ENCODE data around the gene MRAP2.
"Not testable (repeated sequence)": the region's sequence is repeated elsewhere in the genome, so short reads cannot be mapped to it uniquely, and the experiment has no call there.

The MRAP2 gene

DNA sequence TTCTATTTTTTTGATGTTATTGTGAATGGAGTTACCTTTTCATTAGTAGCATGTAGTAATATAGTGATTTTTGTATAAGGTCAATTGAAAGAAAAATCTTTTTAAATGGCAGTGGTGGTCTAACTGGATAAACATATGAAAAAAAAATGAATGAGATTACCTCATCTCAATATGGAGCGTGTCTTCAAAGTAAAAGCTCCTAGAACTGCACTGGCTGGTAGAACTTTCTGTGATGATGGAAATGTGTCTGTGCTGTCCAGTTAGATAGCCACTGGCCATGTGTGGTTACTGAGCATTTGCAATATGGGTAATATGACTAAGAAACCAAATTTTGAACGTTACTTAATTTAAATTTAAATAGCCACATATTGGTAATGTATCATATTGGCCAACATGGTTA lies 44.1 kb downstream of the MRAP2 start:
- no peak for DNase-seq (ENCODE audit: low spot score)

DNA sequence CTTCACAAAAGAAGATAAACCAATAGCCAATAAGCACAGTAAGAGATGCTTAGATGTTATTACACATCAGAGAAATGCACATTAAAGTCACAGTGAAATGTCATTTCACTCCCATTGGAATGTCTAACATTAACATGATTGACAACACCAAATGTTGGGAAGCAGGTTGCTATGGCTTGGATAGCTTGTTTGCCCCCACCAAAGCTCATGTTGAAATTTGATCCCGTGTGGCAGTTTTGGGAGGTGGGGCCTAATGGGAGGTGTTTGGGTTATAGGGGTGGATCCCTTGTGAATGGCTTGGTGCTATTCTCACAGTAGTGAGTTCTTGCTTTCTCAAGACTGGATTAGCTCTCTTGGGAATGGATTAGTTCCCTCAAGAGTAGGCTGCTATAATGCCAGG lies 44.8 kb downstream of the MRAP2 start:
- no peak for DNase-seq (ENCODE audit: low spot score)

DNA sequence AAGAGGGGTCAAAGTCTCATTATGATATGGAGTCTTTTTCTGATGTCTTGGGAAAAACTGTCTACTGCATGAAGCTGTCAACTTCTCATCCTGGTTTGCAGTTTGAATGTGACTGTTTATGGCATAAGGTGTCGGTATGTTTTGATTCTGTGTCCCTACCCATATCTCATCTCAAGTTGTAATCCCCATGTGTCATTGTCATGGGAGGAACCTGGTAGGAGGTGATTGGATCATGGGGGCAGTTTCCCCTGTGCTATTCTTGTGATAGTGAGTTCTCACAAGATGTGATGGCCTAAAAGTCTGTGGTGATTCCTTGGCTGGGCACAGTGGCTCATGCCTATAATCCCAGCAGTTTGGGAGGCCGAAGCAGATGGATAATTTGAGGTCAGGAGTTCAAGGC lies 47.6 kb downstream of the MRAP2 start:
- DNase-seq (ENCODE audit: low spot score): no peak

DNA sequence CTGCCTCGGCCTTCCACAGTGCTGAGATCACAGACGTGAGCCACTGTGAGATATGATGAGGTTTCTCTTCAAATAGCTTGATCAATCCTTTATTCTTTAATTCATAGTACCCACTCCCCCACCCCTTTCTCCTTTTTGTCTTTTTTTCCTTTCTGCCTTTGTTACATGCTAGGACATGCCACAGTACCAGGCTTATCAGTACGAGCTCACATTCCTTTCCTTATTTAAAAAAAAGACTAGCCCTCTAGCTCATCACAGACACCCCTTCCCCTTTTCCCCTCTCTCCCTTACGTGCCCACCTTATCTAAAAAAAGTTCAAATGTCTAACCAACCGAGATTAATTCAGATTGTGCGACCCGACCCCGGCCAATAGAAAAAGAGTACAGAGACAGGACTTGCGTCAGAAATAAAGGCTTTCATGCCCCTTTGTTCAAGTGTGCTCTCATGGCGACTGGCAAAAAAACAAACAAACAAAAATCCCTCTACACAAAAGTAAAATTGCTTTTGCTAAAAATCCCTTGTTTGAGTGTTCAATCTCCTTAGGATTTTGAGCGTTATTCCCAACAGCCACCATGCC lies 49.2 kb downstream of the MRAP2 start:
- no peak for DNase-seq (ENCODE audit: low spot score)

DNA sequence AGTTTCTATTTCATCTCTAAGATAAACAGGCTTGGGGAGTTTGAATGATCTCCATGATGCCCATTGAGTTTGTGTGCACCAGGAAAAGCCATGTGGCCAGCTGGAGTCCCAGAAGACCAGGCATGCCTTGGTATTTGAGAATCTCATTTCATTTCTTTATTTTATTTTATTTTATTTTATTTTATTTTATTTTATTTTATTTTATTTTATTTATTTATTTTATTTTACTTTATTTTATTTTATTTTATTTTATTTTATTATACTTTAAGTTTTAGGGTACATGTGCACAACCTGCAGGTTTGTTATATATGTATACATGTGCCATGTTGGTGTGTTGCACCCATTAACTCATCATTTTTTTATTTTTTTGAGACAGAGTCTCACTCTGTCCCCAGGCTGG lies 51.1 kb downstream of the MRAP2 start:
- not testable (repeated sequence) for DNase-seq (ENCODE audit: low spot score)

DNA sequence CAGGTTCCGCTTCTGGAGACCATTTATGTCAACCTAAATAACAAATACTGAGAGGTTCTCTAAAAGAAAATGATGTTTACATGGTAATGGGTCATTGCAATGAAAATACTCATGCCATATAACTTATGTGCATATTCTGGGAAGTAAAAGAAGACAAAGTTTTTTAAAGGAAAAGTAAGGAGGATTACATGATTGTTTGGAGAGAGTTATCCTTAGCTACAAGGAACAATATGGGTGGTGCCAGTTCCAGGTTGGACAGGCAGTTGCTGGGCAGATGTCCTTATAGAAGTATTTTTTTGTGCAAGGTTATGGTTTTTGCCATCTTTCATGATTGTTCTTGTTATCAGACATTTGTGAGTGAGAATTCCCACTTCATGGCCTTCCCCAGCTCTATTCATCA lies 52.5 kb downstream of the MRAP2 start:
- no peak for DNase-seq (ENCODE audit: low spot score)

DNA sequence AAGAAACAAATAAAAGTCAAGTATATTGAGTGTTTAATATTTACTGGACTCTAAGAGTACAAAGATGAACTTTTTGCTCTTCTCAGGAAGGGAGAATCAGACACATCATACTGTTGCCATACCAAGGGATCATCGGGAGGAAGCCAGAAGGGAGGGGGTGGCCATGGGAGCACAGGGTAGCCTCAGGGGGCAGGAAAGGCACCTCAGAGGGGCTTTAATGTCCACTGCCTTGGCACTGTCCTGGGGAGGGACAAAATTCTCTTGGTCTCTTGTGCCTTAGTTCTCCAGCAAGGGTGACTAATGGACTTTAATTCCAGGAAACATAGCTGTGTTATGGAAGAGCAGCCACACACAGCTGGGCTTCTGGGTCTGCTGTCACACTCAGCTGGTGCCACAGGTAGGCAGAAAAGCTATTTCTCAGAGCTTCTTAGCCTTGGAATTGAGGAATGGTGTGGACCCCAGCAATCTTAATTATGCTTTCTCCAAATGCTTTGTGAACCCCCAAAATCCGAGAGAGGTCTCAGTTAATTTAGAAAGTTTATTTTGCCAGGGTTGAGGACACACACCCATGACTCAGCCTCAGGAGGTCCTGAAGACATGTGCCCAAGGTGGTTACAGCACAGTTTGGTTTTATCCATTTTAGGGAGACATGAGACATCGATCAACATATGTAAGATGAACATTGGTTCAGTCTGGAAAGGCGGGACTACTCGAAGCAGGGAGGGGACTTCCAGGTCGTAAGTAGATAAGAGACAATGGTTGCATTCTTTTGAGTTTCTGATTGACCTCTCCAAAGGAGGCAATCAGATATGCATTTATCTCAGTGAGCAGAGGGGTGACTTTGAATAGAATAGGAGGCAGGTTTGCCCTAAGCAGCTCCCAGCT lies 53.2 kb downstream of the MRAP2 start:
- no peak for DNase-seq (ENCODE audit: low spot score)

DNA sequence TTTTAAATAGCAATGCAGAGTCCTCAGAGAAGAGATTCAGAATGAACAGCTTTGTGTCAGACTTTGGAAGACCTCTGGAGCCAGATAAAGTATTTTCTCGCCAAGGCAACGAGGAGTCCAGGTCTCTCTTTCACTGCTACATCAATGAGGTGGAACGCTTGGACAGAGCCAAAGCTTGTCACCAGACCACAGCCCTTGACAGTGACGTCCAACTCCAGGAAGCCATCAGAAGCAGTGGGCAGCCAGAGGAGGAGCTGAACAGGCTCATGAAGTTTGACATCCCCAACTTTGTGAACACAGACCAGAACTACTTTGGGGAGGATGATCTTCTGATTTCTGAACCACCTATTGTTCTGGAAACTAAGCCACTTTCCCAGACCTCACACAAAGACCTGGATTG lies 55.5 kb downstream of the MRAP2 start:
- no peak for DNase-seq (ENCODE audit: low spot score)

DNA sequence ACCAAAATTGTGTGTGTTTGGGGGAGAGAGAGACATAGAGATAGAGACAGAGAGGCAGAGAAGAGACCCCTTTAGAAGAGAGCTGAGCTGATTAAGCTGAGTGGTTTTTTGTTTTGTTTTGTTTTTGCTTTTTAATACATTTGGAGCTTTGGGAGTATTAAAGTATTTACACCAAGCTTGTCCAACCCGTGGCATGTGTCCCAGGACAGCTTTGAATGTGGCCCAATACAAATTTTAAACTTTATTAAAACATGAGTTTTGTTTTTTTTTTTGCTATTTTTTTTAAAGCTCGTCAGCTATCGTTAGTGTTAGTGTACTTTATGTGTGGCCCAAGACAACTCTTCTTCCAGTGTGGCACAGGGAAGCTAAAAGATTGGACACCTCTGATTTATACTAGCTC lies 56.0 kb downstream of the MRAP2 start:
- no peak for DNase-seq (ENCODE audit: low spot score)

DNA sequence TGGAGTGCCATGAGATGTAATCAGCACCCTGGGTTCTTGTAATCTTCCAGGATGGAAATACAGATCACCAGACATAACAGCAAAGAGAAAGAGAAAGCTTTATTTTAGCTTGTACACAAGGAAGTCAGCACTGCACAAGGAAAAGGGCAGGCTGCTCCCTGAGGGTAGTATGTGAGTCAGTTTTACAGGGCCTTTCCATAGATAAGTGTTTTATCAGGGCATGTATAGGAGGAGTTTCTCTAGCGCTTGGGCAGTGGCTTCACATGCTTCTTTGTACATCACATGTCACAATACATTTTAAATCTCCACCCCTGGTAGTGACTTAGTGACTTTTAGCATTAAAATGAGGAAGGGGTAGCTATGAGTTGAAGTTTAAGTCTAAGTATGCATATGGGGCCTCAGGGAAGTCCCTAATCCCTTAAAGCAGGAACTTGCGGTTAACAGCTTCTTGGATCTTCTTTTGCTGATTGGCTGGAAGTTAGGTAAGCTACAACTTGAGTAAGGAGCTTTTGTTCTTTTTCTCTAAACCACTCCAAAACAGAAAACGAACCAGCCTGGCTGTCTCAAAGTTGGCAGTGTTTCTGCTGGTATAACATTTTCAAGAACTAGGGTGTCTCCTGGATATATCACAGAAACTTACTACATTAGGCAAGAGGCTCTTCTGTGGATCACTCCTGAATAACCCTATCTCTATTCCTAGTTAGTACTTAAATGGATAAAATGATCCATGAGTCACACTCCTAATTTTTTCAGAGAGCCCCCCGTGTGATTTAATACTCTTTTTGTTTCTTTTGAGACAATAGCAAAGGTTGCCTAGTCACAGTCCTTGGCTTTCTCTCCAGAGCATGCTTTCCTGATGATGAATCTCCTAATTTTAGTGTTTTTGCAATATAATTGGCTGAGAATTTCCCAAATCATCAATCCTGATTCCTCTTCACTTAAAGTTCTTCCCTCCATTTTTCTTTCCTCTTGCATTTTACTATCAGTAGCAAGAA lies 60.2 kb downstream of the MRAP2 start:
- DNase-seq (ENCODE audit: low spot score): no peak

DNA sequence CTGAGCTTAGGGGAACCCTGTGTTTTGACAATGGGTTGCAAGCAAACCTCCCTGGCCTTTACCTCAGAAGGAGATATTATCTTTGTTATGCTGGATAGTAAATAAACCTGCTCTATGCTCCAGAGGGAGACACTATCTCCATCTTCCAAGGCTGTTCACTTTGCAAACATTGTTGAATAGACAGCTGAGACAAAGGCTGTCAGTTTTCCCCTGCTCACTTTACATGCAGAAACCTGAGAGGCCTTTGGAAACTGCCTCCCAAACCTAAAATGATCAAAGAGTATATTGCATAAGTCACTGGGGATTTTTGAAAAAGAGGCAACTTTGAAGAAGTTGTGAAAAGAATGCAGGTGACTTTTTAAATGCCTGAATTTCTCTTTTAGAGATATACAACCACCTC lies 61.6 kb downstream of the MRAP2 start:
- no peak for DNase-seq (ENCODE audit: low spot score)

DNA sequence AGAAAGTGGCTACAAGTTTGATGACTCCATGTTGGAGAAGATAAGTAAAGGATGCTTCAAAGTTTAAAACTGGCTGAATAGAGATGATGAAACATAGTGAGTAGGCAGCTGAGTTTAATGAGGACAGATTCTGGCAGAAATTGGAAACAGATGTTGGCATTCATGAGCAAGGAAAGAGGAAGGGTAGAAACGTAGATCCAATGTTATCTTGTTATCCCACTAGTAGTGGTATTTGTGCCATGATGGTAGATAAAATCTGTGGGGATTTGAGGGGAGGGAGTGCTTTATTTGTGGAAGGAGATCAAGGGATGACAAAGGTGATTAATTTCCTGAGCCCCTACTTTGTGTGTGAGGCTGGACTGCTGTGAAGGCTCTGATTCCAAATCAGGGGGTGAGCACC lies 69.5 kb downstream of the MRAP2 start:
- no peak for DNase-seq (ENCODE audit: low spot score)

DNA sequence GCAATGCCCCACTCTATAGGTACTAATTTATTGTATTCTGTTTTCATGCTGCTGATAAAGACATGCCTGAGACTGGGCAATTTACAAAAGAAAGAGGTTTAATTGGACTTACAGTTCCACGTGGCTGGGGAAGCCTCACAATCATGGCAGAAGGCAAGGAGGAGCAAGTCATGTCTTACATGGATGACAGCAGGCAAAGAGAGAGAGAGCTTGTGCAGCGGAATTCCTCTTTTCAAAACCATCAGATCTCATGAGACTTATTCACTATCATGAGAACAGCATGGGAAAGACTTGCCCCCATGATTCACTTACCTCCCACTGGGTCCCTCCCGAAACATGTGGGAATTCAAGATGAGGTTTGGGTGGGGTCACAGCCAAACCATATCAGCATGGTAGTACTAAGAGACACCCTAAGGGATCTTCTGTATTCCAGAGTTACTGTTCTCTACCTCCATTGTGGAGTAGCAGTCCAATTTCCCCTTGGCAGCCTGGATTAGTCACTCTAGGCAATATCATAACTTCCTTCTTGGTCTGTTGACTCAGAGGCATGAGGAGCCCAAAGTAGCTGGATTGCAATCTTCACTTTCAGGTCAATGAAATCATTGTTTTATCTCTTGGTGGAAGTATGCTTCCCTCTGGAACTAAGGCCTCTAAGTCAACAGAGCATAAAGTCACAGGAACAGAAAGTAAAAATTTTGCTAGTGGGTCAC lies 71.8 kb downstream of the MRAP2 start:
- DNase-seq (ENCODE audit: low spot score): not testable (repeated sequence)

DNA sequence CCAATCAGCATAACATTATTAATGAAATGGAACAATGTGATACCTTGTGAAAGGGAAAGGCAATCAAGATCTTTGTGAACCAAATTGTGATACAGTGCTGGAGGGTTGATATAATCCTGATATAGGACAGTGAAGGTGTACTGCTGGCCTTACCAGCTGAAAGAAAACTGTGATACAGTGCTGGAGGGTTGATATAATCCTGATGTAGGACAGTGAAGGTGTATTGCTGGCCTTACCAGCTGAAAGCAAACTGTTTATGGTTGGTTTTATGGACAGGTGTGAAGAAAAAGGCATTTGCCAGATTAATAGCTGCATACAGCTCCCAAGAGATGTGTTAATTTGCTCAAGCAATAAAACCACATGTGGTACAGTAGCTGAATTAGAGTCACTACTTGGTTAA lies 73.9 kb downstream of the MRAP2 start:
- no peak for DNase-seq (ENCODE audit: low spot score)

DNA sequence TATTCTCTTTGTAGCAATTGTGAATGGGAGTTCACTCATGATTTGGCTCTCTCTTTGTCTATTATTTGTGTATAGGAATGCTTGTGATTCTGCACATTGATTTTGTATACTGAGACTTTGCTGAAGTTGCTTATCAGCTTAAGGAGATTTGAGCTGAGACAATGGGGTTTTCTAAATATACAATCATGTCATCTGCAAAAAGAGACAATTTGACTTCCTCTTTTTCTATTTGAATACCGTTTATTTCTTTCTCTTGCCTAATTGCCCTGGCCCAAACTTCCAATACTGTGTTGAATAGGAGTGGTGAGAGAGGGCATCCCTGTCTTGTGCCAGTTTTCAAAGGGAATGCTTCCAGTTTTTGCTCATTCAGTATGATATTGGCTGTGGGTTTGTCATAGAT lies 77.8 kb downstream of the MRAP2 start:
- not testable (repeated sequence) for DNase-seq (ENCODE audit: low spot score)

DNA sequence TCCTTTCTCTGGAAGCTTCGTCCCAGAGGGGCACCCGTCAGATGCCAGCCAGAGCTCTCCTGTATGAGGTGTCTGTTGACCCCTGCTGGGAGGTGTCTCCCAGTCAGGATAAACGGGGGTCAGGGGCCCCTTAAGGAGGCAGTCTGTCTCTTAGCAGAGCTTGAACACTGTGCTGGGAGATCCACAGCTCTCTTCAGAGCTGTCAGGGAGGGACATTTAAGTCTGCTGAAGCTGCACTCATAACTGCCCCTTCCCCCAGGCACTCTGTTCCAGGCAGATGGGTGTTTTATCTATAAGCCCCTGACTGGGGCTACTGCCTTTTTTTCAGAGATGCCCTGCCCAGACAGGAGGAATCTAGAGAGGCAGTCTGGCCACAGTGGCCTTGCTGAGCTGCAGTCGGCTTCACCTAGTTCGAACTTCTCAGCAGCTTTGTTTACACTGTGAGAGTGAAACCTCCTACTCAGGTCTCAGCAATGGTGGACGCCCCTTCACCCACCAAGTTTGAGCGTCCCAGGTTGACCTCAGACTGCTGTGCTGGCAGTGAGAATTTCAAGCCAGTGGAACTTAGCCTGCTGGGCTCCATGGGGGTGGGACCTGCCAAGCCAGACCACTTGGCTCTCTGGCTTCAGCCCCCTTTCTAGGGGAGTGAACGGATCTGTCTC lies 81.5 kb downstream of the MRAP2 start:
- DNase-seq (ENCODE audit: low spot score): not testable (repeated sequence)

DNA sequence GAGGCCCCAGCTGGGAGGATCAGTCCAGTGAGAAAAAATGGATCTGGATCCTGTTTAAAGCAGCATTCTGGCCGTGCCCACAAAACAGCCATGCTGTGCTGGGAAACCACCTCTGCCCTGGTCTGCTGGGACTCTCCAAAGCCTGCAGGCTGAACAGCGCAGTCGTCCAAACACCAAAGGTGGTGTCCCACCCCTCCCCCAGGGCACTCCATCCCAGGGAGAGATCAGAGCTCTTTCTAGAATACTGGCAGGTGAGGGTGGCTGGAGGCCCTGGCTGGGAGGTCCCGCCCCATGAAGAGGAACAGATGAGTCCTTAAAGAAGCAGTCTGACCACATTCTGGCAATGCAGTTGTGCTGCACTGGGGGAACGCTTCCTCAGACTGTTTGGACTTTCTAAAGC lies 84.6 kb downstream of the MRAP2 start:
- DNase-seq (ENCODE audit: low spot score): no peak

DNA sequence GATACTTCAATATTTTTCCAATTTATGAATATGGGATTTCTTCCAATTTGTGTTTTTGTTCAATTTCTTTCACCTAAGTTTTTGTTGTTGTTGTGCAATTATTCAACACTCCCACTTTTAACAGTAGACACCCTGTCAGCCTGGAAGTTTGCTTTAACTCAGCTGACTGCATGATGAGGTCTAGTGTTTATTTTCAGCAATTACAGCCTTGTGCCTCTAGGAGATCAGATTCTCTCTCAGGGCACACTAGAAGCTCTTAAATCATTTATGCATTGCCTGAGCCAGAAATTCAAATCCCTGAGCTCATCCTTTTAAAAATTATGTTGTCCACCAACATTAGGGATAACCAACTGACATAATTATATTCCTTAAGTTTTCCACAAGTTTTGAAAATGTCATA lies 85.7 kb downstream of the MRAP2 start:
- no peak for DNase-seq (ENCODE audit: low spot score)

DNA sequence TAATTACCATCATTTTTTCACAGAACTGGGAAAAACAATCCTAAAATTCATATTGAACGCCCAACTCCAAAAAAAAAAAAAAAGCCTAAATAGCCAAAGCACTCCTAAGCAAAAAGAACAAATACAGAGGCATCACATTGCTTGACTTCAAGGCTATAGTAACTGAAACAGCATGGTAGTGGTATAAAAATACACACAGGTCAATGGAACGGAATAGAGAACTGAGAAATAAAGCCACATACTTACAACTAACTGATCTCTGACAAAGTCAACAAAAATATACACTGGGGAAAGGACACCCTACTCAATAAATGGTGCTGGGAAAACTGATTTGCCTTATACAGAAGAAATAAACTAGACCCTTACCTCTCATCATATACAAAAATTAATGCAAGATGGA lies 89.6 kb downstream of the MRAP2 start:
- no peak for DNase-seq (ENCODE audit: low spot score)

DNA sequence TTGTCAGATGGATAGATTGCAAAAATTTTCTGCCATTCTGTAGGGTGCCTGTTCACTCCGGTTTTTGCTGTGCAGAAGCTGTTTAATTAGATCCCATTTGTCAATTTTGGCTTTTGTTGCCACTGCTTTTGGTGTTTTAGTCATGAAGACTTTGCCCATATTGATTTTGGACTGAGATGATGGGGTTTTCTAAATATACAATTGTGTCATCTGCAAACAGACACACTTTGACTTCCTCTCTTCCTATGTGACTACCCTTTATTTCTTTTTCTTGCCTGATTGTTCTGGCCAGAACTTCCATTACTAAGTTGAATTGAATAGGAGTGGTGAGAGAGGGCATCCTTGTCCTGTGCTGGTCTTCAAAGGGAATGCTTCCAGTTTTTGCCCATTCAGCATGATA lies 96.0 kb downstream of the MRAP2 start:
- DNase-seq (ENCODE audit: low spot score): not testable (repeated sequence)

DNA sequence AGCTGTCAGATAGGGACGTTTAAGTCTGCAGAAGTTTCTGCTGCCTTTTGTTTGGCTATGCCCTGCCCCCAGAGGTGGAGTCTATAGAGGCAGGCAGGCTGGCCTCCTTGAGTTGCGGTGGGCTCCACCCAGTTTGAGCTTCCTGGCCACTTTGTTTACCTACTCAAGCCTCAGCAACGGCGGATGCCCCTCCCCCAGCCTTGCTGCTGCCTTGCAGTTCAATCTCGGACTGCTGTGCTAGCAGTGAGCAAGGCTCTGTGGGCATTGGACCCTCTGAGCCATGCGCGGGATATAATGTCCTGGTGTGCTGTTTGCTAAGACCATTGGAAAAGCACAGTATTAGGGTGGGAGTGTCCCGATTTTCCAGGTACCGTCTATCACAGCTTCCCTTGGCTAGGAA lies 99.8 kb downstream of the MRAP2 start:
- DNase-seq (ENCODE audit: low spot score): not testable (repeated sequence)

Data from hematopoietic multipotent progenitor cell treated with erythropoietin and hydrocortisone succinate and interleukin-3 and kit ligand, for 15 days (in vitro differentiated cells).